HEK293 (cell line): Measurements from ENCODE around the gene PDLIM7.

Experiments used
- ZNF148 ChIP-seq: fragments of 450-650 bp; formaldehyde crosslinking; IDR thresholded peaks from 2 replicates; pipeline ENCODE4 v1.5.0; 2017; ENCODE audit warnings: missing biosample characterization, missing genetic modification characterization, borderline replicate concordance
- ZNF302 ChIP-seq: fragments of 450-650 bp; formaldehyde crosslinking; IDR thresholded peaks from 2 replicates; pipeline ENCODE4 v1.5.1; 2016; ENCODE audit warnings: missing biosample characterization, missing genetic modification characterization, low read depth
- ZNF48 ChIP-seq: fragments of 450-650 bp; formaldehyde crosslinking; IDR thresholded peaks from 2 replicates; pipeline ENCODE4 v1.5.1; 2016; ENCODE audit warnings: missing biosample characterization, missing genetic modification characterization
- ZNF624 ChIP-seq: fragments of 450-650 bp; formaldehyde crosslinking; IDR thresholded peaks from 2 replicates; pipeline ENCODE4 v1.5.1; 2017; ENCODE audit warnings: missing biosample characterization, missing genetic modification characterization
- ZNF660 ChIP-seq: fragments of 450-650 bp; IDR thresholded peaks from 2 replicates; pipeline ENCODE4 v1.5.1; 2018; ENCODE audit warnings: missing biosample characterization, mild to moderate bottlenecking, missing genetic modification characterization
- ZNF768 ChIP-seq: fragments of 450-650 bp; formaldehyde crosslinking; IDR thresholded peaks from 2 replicates; pipeline ENCODE4 v1.5.1; 2018; ENCODE audit warnings: missing biosample characterization, mild to moderate bottlenecking, missing genetic modification characterization
- TF ChIP-seq, protein P1 (sequence below): fragments of 450-650 bp; formaldehyde crosslinking; IDR thresholded peaks from 2 replicates; pipeline ENCODE4 v1.5.1; 2016; ENCODE audit warnings: missing biosample characterization, missing genetic modification characterization
- TF ChIP-seq, protein P2 (sequence below): fragments of 450-650 bp; formaldehyde crosslinking; IDR thresholded peaks from 2 replicates; pipeline ENCODE4 v1.5.1; 2016; ENCODE audit warnings: missing biosample characterization, missing genetic modification characterization
- TF ChIP-seq, protein P3 (sequence below): fragments of 450-650 bp; formaldehyde crosslinking; IDR thresholded peaks from 2 replicates; pipeline ENCODE4 v1.5.1; 2016; ENCODE audit warnings: missing biosample characterization, missing genetic modification characterization

GRCh38 chr5:177515580-177515979 is 18.2 kb upstream of the PDLIM7 start:
- TF ChIP-seq ZNF48, result no peak
- TF ChIP-seq ZNF660, result no peak
- TF ChIP-seq, protein P1, sequence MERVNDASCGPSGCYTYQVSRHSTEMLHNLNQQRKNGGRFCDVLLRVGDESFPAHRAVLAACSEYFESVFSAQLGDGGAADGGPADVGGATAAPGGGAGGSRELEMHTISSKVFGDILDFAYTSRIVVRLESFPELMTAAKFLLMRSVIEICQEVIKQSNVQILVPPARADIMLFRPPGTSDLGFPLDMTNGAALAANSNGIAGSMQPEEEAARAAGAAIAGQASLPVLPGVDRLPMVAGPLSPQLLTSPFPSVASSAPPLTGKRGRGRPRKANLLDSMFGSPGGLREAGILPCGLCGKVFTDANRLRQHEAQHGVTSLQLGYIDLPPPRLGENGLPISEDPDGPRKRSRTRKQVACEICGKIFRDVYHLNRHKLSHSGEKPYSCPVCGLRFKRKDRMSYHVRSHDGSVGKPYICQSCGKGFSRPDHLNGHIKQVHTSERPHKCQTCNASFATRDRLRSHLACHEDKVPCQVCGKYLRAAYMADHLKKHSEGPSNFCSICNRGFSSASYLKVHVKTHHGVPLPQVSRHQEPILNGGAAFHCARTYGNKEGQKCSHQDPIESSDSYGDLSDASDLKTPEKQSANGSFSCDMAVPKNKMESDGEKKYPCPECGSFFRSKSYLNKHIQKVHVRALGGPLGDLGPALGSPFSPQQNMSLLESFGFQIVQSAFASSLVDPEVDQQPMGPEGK (tag by site-specific recombination), result no peak
- TF ChIP-seq, protein P2, sequence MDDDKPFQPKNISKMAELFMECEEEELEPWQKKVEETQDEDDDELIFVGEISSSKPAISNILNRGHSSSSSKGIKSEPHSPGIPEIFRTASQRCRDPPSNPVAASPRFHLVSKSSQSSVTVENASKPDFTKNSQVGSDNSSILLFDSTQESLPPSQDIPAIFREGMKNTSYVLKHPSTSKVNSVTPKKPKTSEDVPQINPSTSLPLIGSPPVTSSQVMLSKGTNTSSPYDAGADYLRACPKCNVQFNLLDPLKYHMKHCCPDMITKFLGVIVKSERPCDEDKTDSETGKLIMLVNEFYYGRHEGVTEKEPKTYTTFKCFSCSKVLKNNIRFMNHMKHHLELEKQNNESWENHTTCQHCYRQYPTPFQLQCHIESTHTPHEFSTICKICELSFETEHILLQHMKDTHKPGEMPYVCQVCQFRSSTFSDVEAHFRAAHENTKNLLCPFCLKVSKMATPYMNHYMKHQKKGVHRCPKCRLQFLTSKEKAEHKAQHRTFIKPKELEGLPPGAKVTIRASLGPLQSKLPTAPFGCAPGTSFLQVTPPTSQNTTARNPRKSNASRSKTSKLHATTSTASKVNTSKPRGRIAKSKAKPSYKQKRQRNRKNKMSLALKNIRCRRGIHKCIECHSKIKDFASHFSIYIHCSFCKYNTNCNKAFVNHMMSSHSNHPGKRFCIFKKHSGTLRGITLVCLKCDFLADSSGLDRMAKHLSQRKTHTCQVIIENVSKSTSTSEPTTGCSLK (tag by site-specific recombination), result no peak
- TF ChIP-seq, protein P3, sequence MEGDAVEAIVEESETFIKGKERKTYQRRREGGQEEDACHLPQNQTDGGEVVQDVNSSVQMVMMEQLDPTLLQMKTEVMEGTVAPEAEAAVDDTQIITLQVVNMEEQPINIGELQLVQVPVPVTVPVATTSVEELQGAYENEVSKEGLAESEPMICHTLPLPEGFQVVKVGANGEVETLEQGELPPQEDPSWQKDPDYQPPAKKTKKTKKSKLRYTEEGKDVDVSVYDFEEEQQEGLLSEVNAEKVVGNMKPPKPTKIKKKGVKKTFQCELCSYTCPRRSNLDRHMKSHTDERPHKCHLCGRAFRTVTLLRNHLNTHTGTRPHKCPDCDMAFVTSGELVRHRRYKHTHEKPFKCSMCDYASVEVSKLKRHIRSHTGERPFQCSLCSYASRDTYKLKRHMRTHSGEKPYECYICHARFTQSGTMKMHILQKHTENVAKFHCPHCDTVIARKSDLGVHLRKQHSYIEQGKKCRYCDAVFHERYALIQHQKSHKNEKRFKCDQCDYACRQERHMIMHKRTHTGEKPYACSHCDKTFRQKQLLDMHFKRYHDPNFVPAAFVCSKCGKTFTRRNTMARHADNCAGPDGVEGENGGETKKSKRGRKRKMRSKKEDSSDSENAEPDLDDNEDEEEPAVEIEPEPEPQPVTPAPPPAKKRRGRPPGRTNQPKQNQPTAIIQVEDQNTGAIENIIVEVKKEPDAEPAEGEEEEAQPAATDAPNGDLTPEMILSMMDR (tag by site-specific recombination), result no peak
- TF ChIP-seq ZNF148 (tag by site-specific recombination), result no peak
- TF ChIP-seq ZNF302 (tag by site-specific recombination), result no peak
- no peak for TF ChIP-seq ZNF624
- no peak for TF ChIP-seq ZNF768 (tag by site-specific recombination)
